DND-41 (cell line): Measurements from ENCODE around the gene GSTA1.

Experiments used
- CTCF ChIP-seq: IDR thresholded peaks from 2 replicates; pipeline ENCODE4 v1.5.1; 2012; ENCODE audit warnings: borderline replicate concordance, low read length, moderate library complexity, mild to moderate bottlenecking; ENCODE audit not compliant: poor library complexity, severe bottlenecking; ENCODE audit errors: extremely low read depth
- EZH2 ChIP-seq: IDR thresholded peaks from 3 replicates; pipeline ENCODE4 v1.6.1; 2012; ENCODE audit warnings: borderline replicate concordance, low read depth, mild to moderate bottlenecking, moderate library complexity, low read length, inconsistent platforms; ENCODE audit not compliant: severe bottlenecking

GRCh38 chr6:52808660-52809059 lies 5.0 kb upstream of the GSTA1 start:
- TF ChIP-seq EZH2 (no peak), CTCF (no peak)
